HG02970 (cell line): ENCODE data around the gene COL15A1.

Experiments
- ATAC-seq: cut with Tn5 transposase; IDR thresholded peaks from one replicate; pipeline ENCODE4 v1.9.1; 2021; ENCODE audit warnings: mild to moderate bottlenecking, moderate library complexity, moderate number of reproducible peaks; ENCODE audit not compliant: unreplicated experiment, low FRiP score

COL15A1 gene

DNA sequence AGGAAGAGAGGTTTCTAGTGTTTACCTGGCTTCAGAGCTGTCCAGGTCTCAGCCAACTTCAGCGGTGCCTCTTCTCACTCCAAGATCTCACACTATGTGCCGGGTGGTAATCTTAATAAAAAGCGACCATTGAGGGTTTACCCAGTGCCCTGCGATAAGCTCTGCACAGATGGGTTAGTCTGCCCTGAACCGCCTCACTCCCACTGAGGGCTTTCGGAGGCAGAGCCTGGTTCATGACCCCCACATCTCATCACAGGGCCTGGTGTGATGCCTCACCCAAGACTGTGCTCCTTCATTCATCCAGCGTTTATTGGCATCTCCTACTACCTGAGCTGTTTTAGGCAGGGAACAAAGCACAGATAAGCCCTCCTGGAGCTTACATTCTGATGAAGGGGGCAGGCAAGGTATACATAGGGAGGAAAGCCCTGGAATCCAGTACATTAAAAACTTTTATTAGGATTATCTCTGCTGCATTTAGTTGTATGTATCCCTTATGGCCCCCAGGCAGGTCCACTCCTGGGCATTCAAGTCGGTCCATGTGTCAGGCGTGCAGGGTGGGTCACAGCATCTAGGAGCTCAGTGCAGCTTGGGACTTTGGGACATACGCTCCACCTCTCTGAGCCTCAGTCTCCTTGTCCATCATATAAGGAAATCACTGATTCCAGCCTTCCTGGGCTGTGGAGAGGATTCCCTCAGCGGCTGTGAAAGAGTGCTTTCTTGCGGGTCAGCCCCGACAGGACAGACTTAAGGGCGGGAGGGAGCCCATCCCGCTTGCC, 613 bp upstream of the COL15A1 start:
- ATAC-seq, result no peak

- ATAC-seq, result no peak
Measured at GRCh38 chr9:98944057-98944733, 488 bp downstream of the COL15A1 start.

- ATAC-seq, result no peak
Measured at GRCh38 chr9:98944734-98945074, 997 bp downstream of the COL15A1 start.

- ATAC-seq, result no peak
Measured at GRCh38 chr9:98949565-98949964, 5.9 kb downstream of the COL15A1 start.

DNA sequence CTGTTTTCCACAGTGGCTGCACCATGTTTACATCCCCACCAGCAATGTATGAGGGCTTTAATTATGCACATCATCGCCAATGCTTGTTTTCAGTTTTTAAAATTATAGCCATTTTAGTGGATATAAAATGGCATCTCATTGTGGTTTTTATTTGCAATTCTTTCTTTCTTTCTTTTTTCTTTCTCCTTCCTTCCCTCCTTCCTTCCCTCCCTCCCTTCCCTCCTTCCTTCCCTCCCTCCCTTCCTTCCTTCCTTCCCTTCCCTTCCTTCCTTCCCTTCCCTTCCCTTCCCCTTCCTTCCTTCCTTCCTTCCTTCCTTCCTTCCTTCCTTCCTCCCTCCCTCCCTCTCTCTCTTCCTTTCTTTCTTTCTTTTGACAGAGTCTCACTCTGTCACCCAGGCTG, 6.6 kb downstream of the COL15A1 start:
- ATAC-seq, result no peak

DNA sequence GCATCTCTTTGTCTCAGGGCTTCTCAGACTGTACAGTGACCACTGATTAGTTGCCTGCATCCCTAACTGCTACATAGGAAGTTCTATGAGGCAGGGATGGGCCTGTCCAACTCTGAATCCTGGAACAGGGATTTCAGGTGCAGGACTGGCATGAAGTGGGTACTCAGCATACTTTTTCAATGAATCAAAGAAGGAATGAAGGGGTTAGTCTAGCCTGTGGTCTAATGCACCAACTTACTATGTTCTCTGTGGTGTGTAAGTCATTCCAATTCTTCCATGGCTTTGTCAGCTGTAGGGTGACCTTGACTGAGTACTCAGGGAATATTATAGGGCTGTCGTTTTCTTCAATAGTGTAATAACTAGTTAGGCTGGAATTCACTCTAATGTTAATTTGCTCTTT, 8.3 kb downstream of the COL15A1 start:
- ATAC-seq, result no peak

DNA sequence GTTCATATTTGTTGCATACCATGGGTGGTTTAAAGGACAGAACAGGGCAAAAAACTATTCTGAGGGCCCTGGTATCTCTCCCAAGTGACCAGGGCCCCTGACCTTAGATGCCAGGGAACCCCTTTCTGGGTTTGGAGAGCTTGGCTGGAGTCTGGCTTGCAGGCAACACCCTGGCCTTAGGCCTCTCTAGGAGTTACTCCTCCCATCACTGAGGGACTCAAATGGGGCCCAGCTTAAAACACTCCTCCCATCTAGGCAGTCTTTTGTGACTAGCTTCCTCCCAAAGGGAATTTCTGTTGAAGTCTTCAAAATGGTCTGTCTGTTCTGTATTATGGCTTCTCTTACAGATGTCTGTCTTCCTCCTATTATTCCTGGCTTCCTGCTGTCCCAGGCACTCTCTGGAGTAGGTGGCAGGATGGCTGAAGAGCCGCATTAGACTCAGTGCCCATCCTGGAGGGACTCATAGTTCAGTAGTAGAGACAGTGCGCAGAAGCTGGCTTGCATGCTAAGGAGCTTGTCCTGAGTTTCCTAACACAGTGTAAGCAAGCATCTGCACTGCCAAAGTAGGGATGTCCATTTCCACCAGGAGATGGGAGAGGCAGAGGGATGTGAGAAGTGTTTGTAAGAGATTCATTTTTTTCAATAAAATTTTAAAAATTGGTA, 10.0 kb downstream of the COL15A1 start:
- ATAC-seq, result no peak

- ATAC-seq, result no peak
Measured at GRCh38 chr9:98954244-98954610, 10.5 kb downstream of the COL15A1 start.

DNA sequence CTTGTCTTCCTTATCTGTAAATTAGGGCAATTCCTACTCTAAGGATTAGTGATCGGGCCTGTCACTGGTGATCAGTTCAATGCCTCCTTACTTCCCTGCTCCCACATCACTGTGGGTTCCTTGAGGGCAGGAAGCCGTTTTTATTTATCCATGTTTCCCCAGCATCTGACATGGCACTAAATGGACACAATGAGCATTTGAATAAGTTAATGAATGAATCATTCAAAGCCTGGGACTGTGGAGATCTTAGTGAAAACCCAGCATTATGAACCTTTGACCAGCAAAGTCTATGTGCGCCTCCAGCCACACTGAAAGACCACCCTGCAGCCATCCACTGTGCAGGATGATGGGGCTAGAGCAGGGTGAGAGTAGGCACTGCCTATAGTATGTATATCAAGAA, 11.6 kb downstream of the COL15A1 start:
- ATAC-seq, result no peak

GRCh38 chr9:98957826-98958225, 14.1 kb downstream of the COL15A1 start:
- ATAC-seq, result no peak

DNA sequence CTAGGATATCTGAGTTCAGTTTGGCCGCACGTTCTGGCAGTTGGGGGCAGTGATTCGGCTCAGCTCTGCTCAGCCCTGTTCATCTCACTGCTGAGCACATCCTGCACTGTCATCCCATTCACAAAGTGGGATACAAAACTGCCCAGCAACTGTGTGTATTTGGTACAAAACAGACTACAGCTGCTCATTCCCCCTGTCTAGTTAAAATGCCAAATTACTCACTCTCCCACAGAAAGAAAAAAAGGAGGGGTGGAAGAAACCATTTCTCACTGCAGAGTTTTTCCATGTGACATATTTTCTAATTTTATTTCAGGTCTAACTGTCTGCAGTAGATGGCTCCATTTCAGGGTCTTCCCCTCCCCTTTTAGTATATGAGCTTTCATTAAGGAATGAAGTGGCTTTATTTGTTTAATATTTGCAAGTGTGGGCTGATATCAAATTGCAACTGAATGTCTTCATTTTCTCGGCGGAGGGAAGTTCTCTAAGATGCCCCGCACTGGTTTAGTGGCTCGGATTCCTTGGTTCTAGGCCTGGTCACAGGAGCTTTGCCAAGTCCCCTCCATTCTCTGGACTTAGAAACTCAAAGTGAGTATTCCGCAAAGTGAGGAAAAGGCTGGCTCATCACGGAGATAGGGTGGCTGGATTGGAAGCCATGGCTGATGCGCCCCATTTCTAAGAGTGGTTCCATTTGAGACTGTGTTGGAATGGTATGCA, 14.7 kb downstream of the COL15A1 start:
- no peak for ATAC-seq

- ATAC-seq, result no peak
Measured at GRCh38 chr9:98960409-98960808, 16.7 kb downstream of the COL15A1 start.

DNA sequence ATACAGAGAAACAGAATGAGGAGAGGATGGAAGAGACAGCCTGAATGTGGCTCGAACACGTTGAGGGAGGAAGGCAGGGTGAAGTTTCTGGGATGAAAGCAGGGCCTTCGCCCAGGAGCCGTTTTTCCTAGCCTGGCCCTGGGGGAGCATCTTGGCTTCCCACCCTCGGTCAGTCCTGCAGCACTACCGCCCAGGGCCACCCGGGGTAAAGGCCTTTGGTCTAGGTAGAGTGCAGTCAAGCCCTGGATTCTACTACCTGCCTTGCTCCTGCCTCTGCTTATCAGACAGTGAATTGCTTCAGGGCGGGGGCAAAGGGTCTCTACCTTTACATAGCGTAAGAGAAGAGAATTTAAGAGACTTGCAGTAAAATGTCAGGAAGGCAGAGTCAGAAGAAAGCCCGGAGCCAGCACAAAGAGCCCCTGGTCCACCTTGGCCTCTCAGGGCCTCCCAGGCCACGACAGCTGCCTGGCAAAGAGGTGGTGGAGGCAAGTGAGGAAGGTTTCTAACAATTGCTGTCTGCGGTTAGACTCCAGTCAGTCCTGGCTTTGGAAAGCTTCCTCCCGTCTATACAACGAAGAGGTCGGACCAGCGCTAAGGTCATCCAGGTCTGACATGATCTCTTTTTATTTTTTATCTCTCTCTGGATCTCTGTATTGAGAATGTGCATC, 17.9 kb downstream of the COL15A1 start:
- ATAC-seq, result no peak

GRCh38 chr9:98962181-98962560, 18.5 kb downstream of the COL15A1 start:
- no peak for ATAC-seq

GRCh38 chr9:98962861-98963260, 19.2 kb downstream of the COL15A1 start:
- ATAC-seq, result no peak

DNA sequence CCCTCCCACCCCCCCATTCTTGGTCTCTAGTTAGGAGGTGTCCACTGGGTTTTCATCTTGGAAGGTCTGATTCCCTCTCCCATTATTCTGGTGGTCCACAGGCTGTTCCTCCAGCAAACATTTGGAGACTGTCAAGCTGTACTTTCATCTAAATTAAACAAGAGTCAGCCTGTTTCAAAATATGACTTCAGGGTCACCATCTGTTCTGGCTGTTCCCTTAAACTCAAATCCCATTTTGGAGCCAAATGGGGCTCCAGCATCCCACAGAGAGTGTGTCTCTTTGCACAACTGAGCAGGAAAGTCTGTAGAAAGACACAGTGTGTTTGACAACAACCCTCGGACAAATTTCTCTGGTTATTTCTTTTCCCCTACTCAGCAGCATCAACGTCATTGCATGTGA, 20.5 kb downstream of the COL15A1 start:
- no peak for ATAC-seq

DNA sequence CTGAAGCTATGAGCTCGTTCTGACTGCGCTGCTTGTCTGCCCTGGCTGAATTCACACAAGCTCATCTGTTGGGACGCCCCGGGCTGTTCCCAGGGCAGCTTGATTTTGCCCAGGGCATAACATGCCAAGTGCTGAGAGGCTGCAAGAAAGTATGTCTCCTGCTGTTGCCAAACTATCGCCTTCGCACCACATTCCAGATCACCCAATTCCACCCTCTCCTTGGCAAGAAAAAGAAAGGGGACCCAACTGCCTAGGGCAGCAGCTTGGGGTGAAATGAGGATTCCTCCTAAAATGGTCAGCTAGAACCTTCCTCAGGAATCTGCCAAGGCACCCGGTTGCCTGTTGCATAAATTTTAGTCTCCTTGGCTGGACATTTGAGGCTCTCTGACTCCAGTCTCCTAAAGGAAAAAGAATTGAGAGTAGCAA, 21.2 kb downstream of the COL15A1 start:
- no peak for ATAC-seq

GRCh38 chr9:98966676-98967075, 23.0 kb downstream of the COL15A1 start:
- ATAC-seq, result no peak

GRCh38 chr9:98967257-98967656, 23.6 kb downstream of the COL15A1 start:
- ATAC-seq, result no peak

DNA sequence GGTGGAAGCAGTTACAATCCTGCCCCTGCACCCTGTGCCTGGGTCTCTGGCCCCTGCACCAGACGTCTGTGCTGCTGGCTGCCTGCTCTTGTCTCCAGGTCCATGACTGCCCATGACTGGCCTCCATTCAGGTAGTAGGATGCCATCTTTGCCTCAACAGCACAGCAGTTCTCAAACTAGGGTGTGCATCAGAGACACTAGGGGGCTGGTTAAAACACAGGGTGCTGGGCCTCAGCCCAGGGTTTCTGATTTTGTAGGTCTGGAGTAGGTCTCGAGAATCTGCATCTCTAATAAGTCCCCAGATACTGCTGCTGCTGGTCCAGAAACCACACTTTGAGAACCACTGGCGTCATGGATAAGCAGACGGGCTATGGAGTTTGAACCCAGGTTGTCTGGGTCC, 24.0 kb downstream of the COL15A1 start:
- ATAC-seq, result no peak
